ENCODE measurements around the gene RASA4.
"Not testable (repeated sequence)": the region's sequence is repeated elsewhere in the genome, so short reads cannot be mapped to it uniquely, and the experiment has no call there.

GRCh38 chr7:102613575-102614345, 2.8 kb downstream of the RASA4 start:
- TF ChIP-seq POLR2AphosphoS5 (IDR thresholded peaks at IDR 0.05); CTCF (IDR thresholded peaks at IDR 0.05 in 8 of 11, conservative IDR thresholded peaks at IDR 0.05 in 3 of 11): not testable (repeated sequence)
